Central memory CD8-positive, alpha-beta T cell (primary cell): ENCODE data around the gene OSBPL10.
"Not testable (repeated sequence)": the region's sequence is repeated elsewhere in the genome, so short reads cannot be mapped to it uniquely, and the experiment has no call there.

ENCODE experiments used
- ATAC-seq: fragments of 150-1000 bp; cut with Tn5 transposase; replicated peaks from 2 replicates; pipeline ENCODE4 v1.10.0; 2022; ENCODE audit warnings: mild to moderate bottlenecking, moderate FRiP score, moderate number of reproducible peaks; ENCODE audit not compliant: poor library complexity, severe bottlenecking; ENCODE audit errors: extremely low read depth
- DNase-seq, 2 donors: peaks; one replicate each; pipeline ENCODE4 v3.0.0; 2021; ENCODE audit warnings: low spot score in 2 of 2
- H3K27ac Mint-ChIP-seq: one replicate; pipeline ENCODE4 v1.8.0; 2022; ENCODE audit warnings: low read depth, mild to moderate bottlenecking, moderate library complexity, mixed read lengths
- H3K27me3 Mint-ChIP-seq: one replicate; pipeline ENCODE4 v1.8.0; 2022; ENCODE audit warnings: mixed read lengths
- H3K36me3 Mint-ChIP-seq: one replicate; pipeline ENCODE4 v1.8.0; 2022; ENCODE audit warnings: mild to moderate bottlenecking, moderate library complexity, mixed read lengths; ENCODE audit not compliant: insufficient read depth
- H3K4me1 Mint-ChIP-seq: one replicate; pipeline ENCODE4 v1.8.0; 2022; ENCODE audit warnings: mixed read lengths
- H3K4me3 Mint-ChIP-seq: one replicate; pipeline ENCODE4 v1.8.0; 2022; ENCODE audit warnings: mild to moderate bottlenecking, moderate library complexity, mixed read lengths
- H3K9me3 Mint-ChIP-seq: one replicate; pipeline ENCODE4 v1.8.0; 2022; ENCODE audit warnings: mixed read lengths

OSBPL10 gene

GRCh38 chr3:31789429-31789828 lies 191.6 kb downstream of the OSBPL10 start:
- H3K36me3 Mint-ChIP-seq = no peaks in the 10 kb centered on the region
- no peak overlapping the region for H3K4me3 Mint-ChIP-seq
- H3K27ac Mint-ChIP-seq = no peak overlapping the region
- DNase-seq = no peak
- H3K27me3 Mint-ChIP-seq = peaks cover 3% of the 10 kb centered on the region
- H3K4me1 Mint-ChIP-seq = no peaks in the 10 kb centered on the region
- no peaks in the 10 kb centered on the region for H3K9me3 Mint-ChIP-seq
- ATAC-seq = no peak

DNA sequence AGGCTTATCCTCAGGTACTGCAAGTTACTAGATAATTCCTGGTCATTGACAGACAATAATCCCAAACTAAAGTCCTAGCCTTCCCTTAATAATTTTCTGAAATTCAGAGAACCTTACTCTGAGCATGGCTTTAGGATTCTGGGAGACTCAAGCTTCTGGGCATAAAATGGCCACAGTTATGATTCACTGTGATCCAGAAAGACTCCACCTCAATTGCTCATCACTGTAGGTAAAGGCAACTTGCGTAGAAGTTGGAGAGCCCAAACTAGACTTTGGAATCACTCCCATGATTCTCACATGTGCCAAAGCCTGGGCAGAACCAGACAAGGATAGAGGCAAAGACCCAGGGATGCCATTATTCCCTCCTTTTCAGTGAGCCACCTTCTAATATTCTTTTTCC lies 195.3 kb downstream of the OSBPL10 start:
- Mint-ChIP-seq H3K36me3 (no peaks in the 10 kb centered on the region), H3K9me3 (no peaks in the 10 kb centered on the region), H3K27ac (no peak overlapping the region), H3K4me1 (no peaks in the 10 kb centered on the region), H3K27me3 (peaks cover 21% of the 10 kb centered on the region), H3K4me3 (no peak overlapping the region)
- ATAC-seq (no peak), DNase-seq (no peak)

DNA sequence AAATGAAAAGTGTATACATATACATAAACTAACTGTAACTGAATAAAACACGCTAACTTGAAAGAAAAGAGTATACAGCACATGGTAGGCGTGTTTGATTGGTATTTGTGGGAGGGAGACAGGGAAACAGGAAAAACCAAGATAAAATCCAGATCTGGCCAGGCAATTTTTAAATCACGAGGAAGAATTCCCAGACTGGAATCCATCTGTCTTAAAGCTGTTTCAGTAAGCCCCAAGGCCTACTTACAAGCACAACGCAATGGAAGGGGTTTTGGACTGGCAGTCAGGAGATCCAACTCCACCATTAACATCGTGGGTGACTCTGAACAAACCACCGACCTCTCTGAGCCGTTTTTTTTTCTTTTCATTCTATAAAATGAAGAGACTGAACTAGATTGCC lies 195.8 kb downstream of the OSBPL10 start:
- H3K9me3 Mint-ChIP-seq = no peaks in the 10 kb centered on the region
- no peaks in the 10 kb centered on the region for H3K4me1 Mint-ChIP-seq
- no peak overlapping the region for H3K4me3 Mint-ChIP-seq
- DNase-seq (no peak), ATAC-seq (no peak)
- H3K27ac Mint-ChIP-seq = no peak overlapping the region
- no peaks in the 10 kb centered on the region for H3K36me3 Mint-ChIP-seq
- peaks cover 25% of the 10 kb centered on the region for H3K27me3 Mint-ChIP-seq

DNA sequence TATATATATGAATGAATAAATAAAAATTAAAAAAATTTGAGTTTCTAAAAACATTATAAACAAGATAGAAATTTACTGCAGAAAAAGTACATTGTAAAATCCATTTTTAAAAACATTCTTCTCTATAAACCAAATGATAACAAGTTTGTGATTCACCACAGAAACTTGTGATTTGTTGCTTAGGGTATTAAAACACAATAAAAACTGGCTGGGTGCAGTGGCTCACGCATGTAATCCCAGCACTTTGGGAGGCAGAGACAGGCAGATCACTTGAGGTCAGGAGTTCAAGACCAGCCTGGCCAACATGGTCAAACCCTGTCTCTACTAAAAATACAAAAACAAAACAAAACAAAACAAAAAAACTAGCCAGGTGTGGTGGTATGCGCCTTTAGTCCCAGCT lies 197.2 kb downstream of the OSBPL10 start:
- peaks cover 36% of the 10 kb centered on the region for H3K27me3 Mint-ChIP-seq
- H3K9me3 Mint-ChIP-seq, H3K36me3 Mint-ChIP-seq, H3K27ac Mint-ChIP-seq, H3K4me3 Mint-ChIP-seq, H3K4me1 Mint-ChIP-seq, ATAC-seq, DNase-seq: not testable (repeated sequence)

DNA sequence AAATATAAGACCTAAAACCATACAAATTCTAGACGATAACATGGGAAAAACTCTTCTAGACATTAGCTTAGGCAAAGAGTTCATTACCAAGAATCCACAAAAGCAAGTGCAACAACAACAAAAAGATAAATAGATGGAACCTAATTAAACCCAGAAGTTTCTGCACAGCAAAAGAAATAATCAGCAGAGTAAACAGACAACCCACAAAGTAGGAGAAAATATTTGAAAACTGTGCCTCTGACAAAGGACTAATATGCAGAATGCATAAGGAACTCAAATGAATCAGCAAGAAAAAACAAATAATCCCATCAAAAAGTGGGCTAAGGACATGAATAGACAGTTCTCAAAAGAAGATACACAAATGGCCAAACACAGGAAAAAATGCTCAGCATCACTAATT lies 198.8 kb downstream of the OSBPL10 start:
- not testable (repeated sequence) for H3K4me1 Mint-ChIP-seq, H3K36me3 Mint-ChIP-seq, ATAC-seq, H3K4me3 Mint-ChIP-seq, DNase-seq, H3K9me3 Mint-ChIP-seq, H3K27ac Mint-ChIP-seq
- peaks cover 40% of the 10 kb centered on the region for H3K27me3 Mint-ChIP-seq

GRCh38 chr3:31779514-31779913 lies 201.5 kb downstream of the OSBPL10 start:
- Mint-ChIP-seq H3K36me3 (no peaks in the 10 kb centered on the region), H3K4me3 (no peak overlapping the region), H3K27me3 (peaks cover 41% of the 10 kb centered on the region), H3K27ac (no peak overlapping the region), H3K9me3 (no peaks in the 10 kb centered on the region), H3K4me1 (no peaks in the 10 kb centered on the region)
- ATAC-seq = no peak
- DNase-seq = no peak

DNA sequence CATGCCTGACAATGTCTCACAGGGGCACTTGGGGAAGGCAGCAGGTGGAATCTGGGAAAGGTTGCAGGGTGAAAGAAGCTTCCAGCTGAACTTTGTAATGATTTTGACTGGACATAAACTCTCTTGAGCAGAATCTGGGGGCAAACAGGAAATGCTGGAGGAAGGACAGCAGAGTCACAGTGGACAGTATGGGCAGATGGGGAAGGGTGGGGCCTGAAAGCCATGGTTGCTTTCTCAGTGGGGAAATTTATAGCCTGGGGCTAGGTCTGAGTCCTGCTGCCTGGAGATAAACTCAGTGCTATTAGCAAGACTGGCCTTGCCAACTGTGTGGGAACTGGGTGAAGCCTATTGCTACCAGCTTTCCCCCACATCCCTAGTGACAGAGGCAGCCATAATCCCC lies 203.2 kb downstream of the OSBPL10 start:
- Mint-ChIP-seq H3K9me3 (no peaks in the 10 kb centered on the region), H3K36me3 (no peaks in the 10 kb centered on the region), H3K27ac (no peak overlapping the region), H3K27me3 (peaks cover 50% of the 10 kb centered on the region), H3K4me1 (no peaks in the 10 kb centered on the region), H3K4me3 (no peak overlapping the region)
- ATAC-seq (no peak), DNase-seq (no peak)

- ATAC-seq = no peak
These were observed 204.0 kb downstream of the OSBPL10 start for GRCh38 chr3:31777092-31777491.

GRCh38 chr3:31776016-31776415 lies 205.0 kb downstream of the OSBPL10 start:
- H3K27ac Mint-ChIP-seq = no peak overlapping the region

More at GRCh38 chr3:31777092-31777491, 204.0 kb downstream of the OSBPL10 start:
- H3K27ac Mint-ChIP-seq = no peak overlapping the region
- H3K27me3 Mint-ChIP-seq = peaks cover 43% of the 10 kb centered on the region
- H3K4me1 Mint-ChIP-seq = no peaks in the 10 kb centered on the region
- DNase-seq = no peak
- H3K4me3 Mint-ChIP-seq = no peak overlapping the region
- H3K36me3 Mint-ChIP-seq = no peaks in the 10 kb centered on the region
- no peaks in the 10 kb centered on the region for H3K9me3 Mint-ChIP-seq

DNA sequence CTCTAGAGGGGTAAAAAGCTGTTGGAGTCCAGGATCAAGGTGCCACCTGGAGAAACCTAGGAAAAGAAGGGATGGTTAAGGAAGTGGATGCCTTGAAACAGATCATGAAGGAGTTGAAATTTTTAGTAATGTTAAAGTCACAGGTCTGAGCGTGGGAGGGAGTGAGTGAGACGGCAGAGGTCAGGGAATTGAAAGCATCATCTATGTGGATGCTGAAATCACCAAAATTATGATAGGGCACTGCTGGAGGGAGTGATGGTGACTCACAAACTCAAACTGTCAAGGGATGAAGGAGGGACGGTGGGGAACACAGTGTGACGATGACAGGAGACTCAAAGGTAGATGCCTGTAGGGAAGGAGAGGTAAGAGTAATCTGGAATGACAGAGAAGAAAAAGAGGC lies 205.7 kb downstream of the OSBPL10 start:
- ATAC-seq = no peak
- Mint-ChIP-seq H3K4me1 (no peaks in the 10 kb centered on the region), H3K27me3 (peaks cover 26% of the 10 kb centered on the region), H3K4me3 (no peak overlapping the region), H3K9me3 (no peaks in the 10 kb centered on the region), H3K27ac (no peak overlapping the region), H3K36me3 (no peaks in the 10 kb centered on the region)
- no peak for DNase-seq

More at GRCh38 chr3:31776016-31776415, 205.0 kb downstream of the OSBPL10 start:
- Mint-ChIP-seq H3K36me3 (no peaks in the 10 kb centered on the region), H3K9me3 (no peaks in the 10 kb centered on the region), H3K4me3 (no peak overlapping the region), H3K27me3 (peaks cover 32% of the 10 kb centered on the region), H3K4me1 (no peaks in the 10 kb centered on the region)
- no peak for DNase-seq
- ATAC-seq = no peak

GRCh38 chr3:31772758-31773473 lies 208.1 kb downstream of the OSBPL10 start:
- H3K4me3 Mint-ChIP-seq = no peak overlapping the region
- no peak overlapping the region for H3K27ac Mint-ChIP-seq
- DNase-seq = no peak
- no peak for ATAC-seq
- no peaks in the 10 kb centered on the region for H3K9me3 Mint-ChIP-seq
- H3K27me3 Mint-ChIP-seq = peaks cover 18% of the 10 kb centered on the region
- H3K36me3 Mint-ChIP-seq = no peaks in the 10 kb centered on the region
- H3K4me1 Mint-ChIP-seq = peaks cover 5% of the 10 kb centered on the region

GRCh38 chr3:31772272-31772671 lies 208.8 kb downstream of the OSBPL10 start:
- DNase-seq (no peak), ATAC-seq (no peak)
- Mint-ChIP-seq H3K4me3 (no peak overlapping the region), H3K27ac (no peak overlapping the region), H3K9me3 (no peaks in the 10 kb centered on the region), H3K36me3 (no peaks in the 10 kb centered on the region), H3K4me1 (peaks cover 5% of the 10 kb centered on the region), H3K27me3 (peaks cover 18% of the 10 kb centered on the region)

GRCh38 chr3:31770822-31771326 lies 210.2 kb downstream of the OSBPL10 start:
- Mint-ChIP-seq H3K27ac (no peak overlapping the region), H3K36me3 (no peaks in the 10 kb centered on the region), H3K9me3 (no peaks in the 10 kb centered on the region), H3K4me1 (peaks cover 5% of the 10 kb centered on the region), H3K4me3 (no peak overlapping the region), H3K27me3 (peaks cover 18% of the 10 kb centered on the region)
- DNase-seq (no peak), ATAC-seq (no peak)
